ENCODE data around the gene PDK3. TPM values are rescaled to one million over a fixed set of nuclear protein-coding genes. Genes with fewer than 3 reads are reported as not detected.

PDK3 gene
- total RNA-seq, 6 experiments from 2014 or later: 0.09 to 1.2 (median 0.12) TPM; not detected in 1

DNA sequence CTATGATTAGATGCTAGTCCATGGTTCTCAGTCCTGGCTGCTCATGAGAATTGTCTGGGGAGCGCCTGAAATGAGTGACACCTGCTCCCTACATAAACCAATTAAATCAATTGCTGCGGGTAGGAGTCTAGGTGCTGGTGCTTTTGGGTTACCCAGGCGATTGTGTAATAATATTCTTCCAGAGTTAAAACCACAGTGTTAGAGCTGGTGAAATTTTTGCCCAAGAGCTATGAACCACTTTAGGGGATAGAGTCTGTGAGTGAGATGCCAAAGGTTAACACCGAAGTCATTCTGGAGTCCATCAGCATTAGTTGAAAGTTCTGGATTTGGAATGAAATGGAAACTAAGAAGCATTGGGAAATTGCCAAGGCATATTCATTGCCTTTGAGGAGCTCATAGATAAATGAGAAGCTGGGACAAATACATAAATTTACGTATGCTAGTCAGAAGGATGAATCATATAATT is 15.3 kb downstream of the PDK3 start:
- Mint-ChIP-seq H3K4me1 (ENCODE audit: low read depth) (no peaks in the 10 kb centered on the region), H3K27me3 (ENCODE audit: insufficient read depth) (peaks cover 6% of the 10 kb centered on the region), H3K27ac (no peak overlapping the region), H3K9me3 (no peaks in the 10 kb centered on the region), H3K36me3 (ENCODE audit: low read depth) (no peaks in the 10 kb centered on the region), H3K4me3 (no peak overlapping the region)
- DNase-seq: no peak
- TF ChIP-seq, protein P1, sequence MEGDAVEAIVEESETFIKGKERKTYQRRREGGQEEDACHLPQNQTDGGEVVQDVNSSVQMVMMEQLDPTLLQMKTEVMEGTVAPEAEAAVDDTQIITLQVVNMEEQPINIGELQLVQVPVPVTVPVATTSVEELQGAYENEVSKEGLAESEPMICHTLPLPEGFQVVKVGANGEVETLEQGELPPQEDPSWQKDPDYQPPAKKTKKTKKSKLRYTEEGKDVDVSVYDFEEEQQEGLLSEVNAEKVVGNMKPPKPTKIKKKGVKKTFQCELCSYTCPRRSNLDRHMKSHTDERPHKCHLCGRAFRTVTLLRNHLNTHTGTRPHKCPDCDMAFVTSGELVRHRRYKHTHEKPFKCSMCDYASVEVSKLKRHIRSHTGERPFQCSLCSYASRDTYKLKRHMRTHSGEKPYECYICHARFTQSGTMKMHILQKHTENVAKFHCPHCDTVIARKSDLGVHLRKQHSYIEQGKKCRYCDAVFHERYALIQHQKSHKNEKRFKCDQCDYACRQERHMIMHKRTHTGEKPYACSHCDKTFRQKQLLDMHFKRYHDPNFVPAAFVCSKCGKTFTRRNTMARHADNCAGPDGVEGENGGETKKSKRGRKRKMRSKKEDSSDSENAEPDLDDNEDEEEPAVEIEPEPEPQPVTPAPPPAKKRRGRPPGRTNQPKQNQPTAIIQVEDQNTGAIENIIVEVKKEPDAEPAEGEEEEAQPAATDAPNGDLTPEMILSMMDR (IDR thresholded peaks at IDR 0.05): no peak

DNA sequence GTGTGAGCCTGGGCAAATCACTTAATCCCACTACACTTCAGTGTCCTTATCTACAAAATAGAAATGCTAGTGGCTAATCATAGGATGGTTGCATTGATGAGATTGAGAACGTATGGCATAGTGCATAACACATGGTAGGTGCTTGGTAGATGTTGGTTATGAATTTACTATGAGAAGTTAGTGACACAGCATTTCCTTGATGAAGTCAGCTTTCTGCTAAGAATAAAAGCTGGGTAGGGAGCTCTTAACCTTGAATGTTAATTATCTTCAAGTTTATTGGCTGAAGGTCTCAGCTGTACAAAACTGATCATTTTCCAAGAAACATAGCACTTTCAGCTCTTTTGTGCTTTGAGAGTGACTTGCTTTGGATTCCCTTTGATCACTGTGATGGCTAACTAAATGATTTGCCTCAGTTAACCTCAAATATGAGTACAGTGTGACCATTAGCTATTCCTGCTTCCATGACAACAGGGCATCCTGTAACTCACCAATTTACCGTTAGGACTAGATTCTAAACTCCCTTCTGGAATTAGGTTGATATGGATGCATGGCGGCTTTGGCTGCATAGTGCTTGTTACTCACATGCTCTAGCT is 17.8 kb downstream of the PDK3 start:
- no peak overlapping the region for H3K4me3 Mint-ChIP-seq
- no peaks in the 10 kb centered on the region for H3K36me3 Mint-ChIP-seq (ENCODE audit: low read depth)
- no peak for DNase-seq
- no peak overlapping the region for H3K27ac Mint-ChIP-seq
- no peaks in the 10 kb centered on the region for H3K9me3 Mint-ChIP-seq
- TF ChIP-seq, protein P1 (IDR thresholded peaks at IDR 0.05): no peak
- no peaks in the 10 kb centered on the region for H3K4me1 Mint-ChIP-seq (ENCODE audit: low read depth)
- H3K27me3 Mint-ChIP-seq (ENCODE audit: insufficient read depth): peaks cover 7% of the 10 kb centered on the region

DNA sequence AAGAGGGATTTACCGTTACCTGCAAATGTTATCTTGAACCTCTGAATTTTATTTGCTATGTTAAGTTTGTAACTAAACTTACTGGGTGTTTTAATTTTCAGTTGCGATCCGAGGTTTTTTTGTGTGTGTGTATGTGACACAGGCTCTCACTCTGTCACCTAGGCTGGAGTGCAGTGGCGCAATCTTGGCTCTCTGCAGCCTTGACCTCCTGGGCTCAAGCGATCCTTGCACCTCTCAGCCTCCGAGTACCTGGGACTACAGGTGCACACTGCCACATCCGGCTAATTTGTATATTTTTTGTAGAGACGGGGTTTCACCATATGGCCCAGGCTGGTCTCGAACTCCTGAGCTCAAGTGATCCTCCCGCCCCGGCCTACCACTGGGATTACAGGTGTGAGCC is 18.5 kb downstream of the PDK3 start:
- Mint-ChIP-seq H3K27ac (no peak overlapping the region), H3K4me1 (ENCODE audit: low read depth) (no peaks in the 10 kb centered on the region), H3K9me3 (no peaks in the 10 kb centered on the region), H3K4me3 (no peak overlapping the region), H3K27me3 (ENCODE audit: insufficient read depth) (peaks cover 8% of the 10 kb centered on the region), H3K36me3 (ENCODE audit: low read depth) (no peaks in the 10 kb centered on the region)
- DNase-seq: no peak
- TF ChIP-seq, protein P1 (IDR thresholded peaks at IDR 0.05): no peak

DNA sequence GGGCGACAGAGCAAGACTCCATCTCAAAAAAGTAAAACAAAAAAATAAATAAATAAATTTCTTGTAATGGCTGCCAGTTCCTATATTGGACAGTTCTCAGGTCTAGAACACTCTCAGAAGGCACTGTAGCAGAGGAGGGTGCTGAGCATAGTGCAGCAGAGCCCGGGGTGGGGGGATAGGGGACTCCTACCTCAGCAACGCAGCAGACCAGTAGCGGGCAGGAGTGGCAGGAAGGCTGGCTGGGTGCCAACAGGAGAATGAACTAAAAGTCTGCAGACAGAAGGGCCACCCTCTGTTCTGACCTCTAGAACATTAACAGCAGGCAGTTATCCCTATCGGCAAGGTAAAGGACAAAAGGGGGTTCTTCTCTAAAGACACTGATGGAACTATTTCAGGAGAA is 20.2 kb downstream of the PDK3 start:
- TF ChIP-seq, protein P1 (IDR thresholded peaks at IDR 0.05): no peak
- no peak overlapping the region for H3K4me3 Mint-ChIP-seq
- no peaks in the 10 kb centered on the region for H3K9me3 Mint-ChIP-seq
- H3K27ac Mint-ChIP-seq: no peak overlapping the region
- H3K4me1 Mint-ChIP-seq (ENCODE audit: low read depth): no peaks in the 10 kb centered on the region
- DNase-seq: no peak
- H3K36me3 Mint-ChIP-seq (ENCODE audit: low read depth): no peaks in the 10 kb centered on the region
- H3K27me3 Mint-ChIP-seq (ENCODE audit: insufficient read depth): peaks cover 5% of the 10 kb centered on the region

DNA sequence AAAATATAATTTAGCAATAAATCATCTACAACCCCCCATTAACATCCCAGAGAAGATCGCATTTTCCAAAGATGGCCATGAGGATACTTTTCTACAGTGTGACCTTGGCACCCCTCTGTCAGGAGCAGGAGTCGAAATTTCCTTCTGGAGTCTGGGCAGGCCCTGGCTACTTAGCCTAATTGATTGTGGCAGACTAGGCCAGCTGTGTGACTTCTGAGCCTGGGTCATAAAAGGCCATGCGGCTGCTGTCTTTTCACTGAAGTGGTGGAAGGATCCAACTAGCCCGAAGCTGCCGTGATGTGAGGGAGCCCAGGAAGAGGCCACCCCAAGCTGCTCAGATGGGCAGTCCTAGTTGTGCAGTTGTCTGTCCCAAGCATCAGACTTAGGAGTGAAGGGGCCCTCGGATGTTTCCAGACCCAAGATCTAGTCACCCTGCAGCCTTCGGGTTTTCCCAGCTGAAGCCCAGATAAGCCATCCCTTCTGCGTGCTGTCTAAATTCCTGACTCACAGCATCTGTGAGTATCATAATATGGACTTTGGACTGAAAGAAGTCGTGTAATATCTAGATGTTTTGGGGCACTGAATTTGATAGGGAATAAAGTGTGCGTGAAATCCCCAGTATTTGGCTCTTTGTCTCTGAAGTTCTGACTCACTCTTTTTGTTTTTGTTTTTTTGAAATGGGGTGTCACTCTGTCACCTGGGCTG is 21.0 kb downstream of the PDK3 start:
- Mint-ChIP-seq H3K36me3 (ENCODE audit: low read depth) (no peaks in the 10 kb centered on the region), H3K27me3 (ENCODE audit: insufficient read depth) (peaks cover 5% of the 10 kb centered on the region), H3K27ac (no peak overlapping the region), H3K4me1 (ENCODE audit: low read depth) (no peaks in the 10 kb centered on the region), H3K4me3 (no peak overlapping the region), H3K9me3 (no peaks in the 10 kb centered on the region)
- no peak for DNase-seq
- TF ChIP-seq, protein P1 (IDR thresholded peaks at IDR 0.05): no peak
